Neural cell (in vitro differentiated cells): ENCODE measurements around the gene CDH4. TPM values are rescaled to one million over a fixed set of nuclear protein-coding genes. Genes with fewer than 3 reads are reported as not detected.

Experiments
- H2AFZ ChIP-seq: fragments of 200-600, 300-800 bp; sonication (generic), shearing (Covaris generic); 2 replicates; pipeline ENCODE4 v1.6.0; 2014; ENCODE audit warnings: low read depth, mild to moderate bottlenecking, antibody characterized with exemption, low read length, moderate library complexity
- H3F3A ChIP-seq: fragments of 200-600 bp; shearing (Covaris generic); 2 replicates; pipeline ENCODE4 v1.6.1; 2016; ENCODE audit warnings: mild to moderate bottlenecking, moderate library complexity, mixed read lengths, antibody characterized with exemption, low read length; ENCODE audit not compliant: insufficient read depth, poor library complexity, severe bottlenecking
- H3K27ac ChIP-seq: fragments of 200-600, 300-800 bp; sonication (generic), shearing (Covaris generic); 2 replicates; pipeline ENCODE4 v1.5.1; 2014; ENCODE audit warnings: mild to moderate bottlenecking, low read length, moderate library complexity
- H3K27me3 ChIP-seq: fragments of 300-800, 200-600 bp; sonication (generic), shearing (Covaris generic); 2 replicates; pipeline ENCODE4 v1.6.0; 2014; ENCODE audit warnings: mild to moderate bottlenecking, low read depth, low read length, moderate library complexity; ENCODE audit not compliant: insufficient read depth
- H3K36me3 ChIP-seq: fragments of 300-800, 200-600 bp; sonication (generic), shearing (Covaris generic); 2 replicates; pipeline ENCODE4 v1.5.1; 2014; ENCODE audit warnings: mild to moderate bottlenecking, antibody characterized with exemption, low read length, moderate library complexity; ENCODE audit not compliant: insufficient read depth
- H3K4me2 ChIP-seq: fragments of 300-800, 200-600 bp; sonication (generic), shearing (Covaris generic); 2 replicates; pipeline ENCODE4 v1.6.0; 2014; ENCODE audit warnings: mild to moderate bottlenecking, low read length
- H3K4me3 ChIP-seq: fragments of 300-800, 200-600 bp; sonication (generic), shearing (Covaris generic); 2 replicates; pipeline ENCODE4 v1.5.1; 2014; ENCODE audit warnings: mild to moderate bottlenecking, low read length, moderate library complexity
- H3K79me2 ChIP-seq: fragments of 200-600 bp; shearing (Covaris generic); replicated peaks from 2 replicates; pipeline ENCODE4 v1.6.0; 2014; ENCODE audit warnings: mild to moderate bottlenecking, low read length, moderate library complexity; ENCODE audit not compliant: insufficient read depth
- H3K9ac ChIP-seq: fragments of 300-800, 200-600 bp; sonication (generic), shearing (Covaris generic); 2 replicates; pipeline ENCODE4 v1.6.1; 2016; ENCODE audit warnings: mild to moderate bottlenecking, low read length, mixed read lengths
- H3K9me2 ChIP-seq: fragments of 200-600 bp; shearing (Covaris generic); 2 replicates; pipeline ENCODE4 v1.6.1; 2016; ENCODE audit warnings: mild to moderate bottlenecking, low read length, mixed read lengths; ENCODE audit not compliant: insufficient read depth
- H3K9me3 ChIP-seq: fragments of 200-600, 300-800 bp; sonication (generic), shearing (Covaris generic); 2 replicates; pipeline ENCODE4 v1.6.1; 2016; ENCODE audit warnings: mild to moderate bottlenecking, mixed run types, low read length, moderate library complexity, mixed read lengths
- H4K20me1 ChIP-seq: fragments of 200-600 bp; shearing (Covaris generic); 2 replicates; pipeline ENCODE4 v1.6.1; 2016; ENCODE audit warnings: mild to moderate bottlenecking, mixed run types; ENCODE audit not compliant: insufficient read depth
- EP300 ChIP-seq: fragments of 450-650 bp; conservative IDR thresholded peaks from 2 replicates; pipeline ENCODE4 v1.6.1; 2014; ENCODE audit warnings: antibody characterized with exemption, mild to moderate bottlenecking, moderate library complexity; ENCODE audit not compliant: poor library complexity, severe bottlenecking
- EZH2 ChIP-seq: fragments of 200-600, 300-800 bp; shearing (Covaris generic), sonication (generic); IDR thresholded peaks from 2 replicates; pipeline ENCODE4 v1.6.1; 2014; ENCODE audit warnings: antibody characterized with exemption, low read length, borderline replicate concordance, mild to moderate bottlenecking; ENCODE audit not compliant: insufficient read depth, poor library complexity, severe bottlenecking
- MXI1 ChIP-seq: fragments of 450-650 bp; conservative IDR thresholded peaks from 2 replicates; pipeline ENCODE4 v1.6.1; 2014; ENCODE audit warnings: antibody characterized with exemption, mild to moderate bottlenecking; ENCODE audit not compliant: poor library complexity, severe bottlenecking
- POLR2AphosphoS5 ChIP-seq: IDR thresholded peaks from 2 replicates; pipeline ENCODE4 v1.6.1; 2012
- RAD21 ChIP-seq: fragments of 450-650 bp; conservative IDR thresholded peaks from 2 replicates; pipeline ENCODE4 v1.6.1; 2014; ENCODE audit warnings: antibody characterized with exemption, mild to moderate bottlenecking, moderate library complexity
- SMC3 ChIP-seq: fragments of 450-650 bp; conservative IDR thresholded peaks from 2 replicates; pipeline ENCODE4 v1.6.1; 2014; ENCODE audit warnings: antibody characterized with exemption, mild to moderate bottlenecking, moderate library complexity; ENCODE audit not compliant: poor library complexity
- TAF1 ChIP-seq: IDR thresholded peaks from 2 replicates; pipeline ENCODE4 v1.6.1; 2012; ENCODE audit warnings: low read depth
- polyA plus RNA-seq: library from polyadenylated mRNA; depleted of rRNA; stranded (reverse); fragments of >200 nt; gene quantifications from 2 replicates; pipeline ENCODE4 v1.2.3, GENCODE V29; 2014
- TF ChIP-seq, protein P1 (sequence below): fragments of 450-650 bp; IDR thresholded peaks from 2 replicates; pipeline ENCODE4 v1.5.1; 2014; ENCODE audit warnings: antibody characterized with exemption, mild to moderate bottlenecking, moderate library complexity; ENCODE audit not compliant: poor library complexity, severe bottlenecking
- TF ChIP-seq, protein P2 (sequence below): IDR thresholded peaks from 2 replicates; pipeline ENCODE4 v1.6.1; 2012; ENCODE audit warnings: borderline replicate concordance

Gene CDH4
- polyA plus RNA-seq, 1 donor from 2014 or later, result 24.6 TPM

DNA sequence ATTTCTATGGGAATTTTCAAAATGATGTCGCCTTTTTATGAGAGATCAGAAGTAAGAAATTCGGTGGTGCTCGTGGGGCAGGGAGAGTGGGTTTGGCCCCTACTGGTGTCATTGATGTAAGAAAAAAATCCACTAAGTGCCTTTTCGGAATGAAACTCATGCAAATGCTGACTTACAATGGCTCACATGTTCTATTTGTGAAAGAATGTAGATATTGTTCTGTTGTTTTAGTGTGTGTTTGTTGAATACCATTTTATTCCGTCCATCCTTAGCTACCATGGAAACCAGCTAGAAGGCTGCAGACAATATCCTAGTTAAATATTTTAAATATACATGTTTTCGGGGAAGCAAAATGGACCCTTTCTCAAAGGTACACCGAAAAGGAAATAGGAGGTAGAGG lies 508.7 kb downstream of the CDH4 start:
- Histone ChIP-seq H3K9me2 (no peaks in the 10 kb centered on the region), H3K27me3 (no peaks in the 10 kb centered on the region), H3K27ac (no peak overlapping the region), H3K9ac (no peak overlapping the region), H3K79me2 (no peaks in the 10 kb centered on the region), H3K9me3 (no peaks in the 10 kb centered on the region), H3K4me3 (no peak overlapping the region), H3K36me3 (no peaks in the 10 kb centered on the region), H4K20me1 (no peaks in the 10 kb centered on the region), H3F3A (no peaks in the 10 kb centered on the region), H3K4me2 (no peak overlapping the region), H2AFZ (no peak overlapping the region)
- TF ChIP-seq TAF1, result no peak
- no peak for TF ChIP-seq RAD21
- TF ChIP-seq MXI1, result no peak
- TF ChIP-seq EP300, result no peak
- TF ChIP-seq, protein P1, sequence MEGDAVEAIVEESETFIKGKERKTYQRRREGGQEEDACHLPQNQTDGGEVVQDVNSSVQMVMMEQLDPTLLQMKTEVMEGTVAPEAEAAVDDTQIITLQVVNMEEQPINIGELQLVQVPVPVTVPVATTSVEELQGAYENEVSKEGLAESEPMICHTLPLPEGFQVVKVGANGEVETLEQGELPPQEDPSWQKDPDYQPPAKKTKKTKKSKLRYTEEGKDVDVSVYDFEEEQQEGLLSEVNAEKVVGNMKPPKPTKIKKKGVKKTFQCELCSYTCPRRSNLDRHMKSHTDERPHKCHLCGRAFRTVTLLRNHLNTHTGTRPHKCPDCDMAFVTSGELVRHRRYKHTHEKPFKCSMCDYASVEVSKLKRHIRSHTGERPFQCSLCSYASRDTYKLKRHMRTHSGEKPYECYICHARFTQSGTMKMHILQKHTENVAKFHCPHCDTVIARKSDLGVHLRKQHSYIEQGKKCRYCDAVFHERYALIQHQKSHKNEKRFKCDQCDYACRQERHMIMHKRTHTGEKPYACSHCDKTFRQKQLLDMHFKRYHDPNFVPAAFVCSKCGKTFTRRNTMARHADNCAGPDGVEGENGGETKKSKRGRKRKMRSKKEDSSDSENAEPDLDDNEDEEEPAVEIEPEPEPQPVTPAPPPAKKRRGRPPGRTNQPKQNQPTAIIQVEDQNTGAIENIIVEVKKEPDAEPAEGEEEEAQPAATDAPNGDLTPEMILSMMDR, result no peak
- TF ChIP-seq POLR2AphosphoS5, result no peak
- TF ChIP-seq EZH2, result no peak
- no peak for TF ChIP-seq SMC3
- TF ChIP-seq, protein P2, sequence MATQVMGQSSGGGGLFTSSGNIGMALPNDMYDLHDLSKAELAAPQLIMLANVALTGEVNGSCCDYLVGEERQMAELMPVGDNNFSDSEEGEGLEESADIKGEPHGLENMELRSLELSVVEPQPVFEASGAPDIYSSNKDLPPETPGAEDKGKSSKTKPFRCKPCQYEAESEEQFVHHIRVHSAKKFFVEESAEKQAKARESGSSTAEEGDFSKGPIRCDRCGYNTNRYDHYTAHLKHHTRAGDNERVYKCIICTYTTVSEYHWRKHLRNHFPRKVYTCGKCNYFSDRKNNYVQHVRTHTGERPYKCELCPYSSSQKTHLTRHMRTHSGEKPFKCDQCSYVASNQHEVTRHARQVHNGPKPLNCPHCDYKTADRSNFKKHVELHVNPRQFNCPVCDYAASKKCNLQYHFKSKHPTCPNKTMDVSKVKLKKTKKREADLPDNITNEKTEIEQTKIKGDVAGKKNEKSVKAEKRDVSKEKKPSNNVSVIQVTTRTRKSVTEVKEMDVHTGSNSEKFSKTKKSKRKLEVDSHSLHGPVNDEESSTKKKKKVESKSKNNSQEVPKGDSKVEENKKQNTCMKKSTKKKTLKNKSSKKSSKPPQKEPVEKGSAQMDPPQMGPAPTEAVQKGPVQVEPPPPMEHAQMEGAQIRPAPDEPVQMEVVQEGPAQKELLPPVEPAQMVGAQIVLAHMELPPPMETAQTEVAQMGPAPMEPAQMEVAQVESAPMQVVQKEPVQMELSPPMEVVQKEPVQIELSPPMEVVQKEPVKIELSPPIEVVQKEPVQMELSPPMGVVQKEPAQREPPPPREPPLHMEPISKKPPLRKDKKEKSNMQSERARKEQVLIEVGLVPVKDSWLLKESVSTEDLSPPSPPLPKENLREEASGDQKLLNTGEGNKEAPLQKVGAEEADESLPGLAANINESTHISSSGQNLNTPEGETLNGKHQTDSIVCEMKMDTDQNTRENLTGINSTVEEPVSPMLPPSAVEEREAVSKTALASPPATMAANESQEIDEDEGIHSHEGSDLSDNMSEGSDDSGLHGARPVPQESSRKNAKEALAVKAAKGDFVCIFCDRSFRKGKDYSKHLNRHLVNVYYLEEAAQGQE, result no peak

DNA sequence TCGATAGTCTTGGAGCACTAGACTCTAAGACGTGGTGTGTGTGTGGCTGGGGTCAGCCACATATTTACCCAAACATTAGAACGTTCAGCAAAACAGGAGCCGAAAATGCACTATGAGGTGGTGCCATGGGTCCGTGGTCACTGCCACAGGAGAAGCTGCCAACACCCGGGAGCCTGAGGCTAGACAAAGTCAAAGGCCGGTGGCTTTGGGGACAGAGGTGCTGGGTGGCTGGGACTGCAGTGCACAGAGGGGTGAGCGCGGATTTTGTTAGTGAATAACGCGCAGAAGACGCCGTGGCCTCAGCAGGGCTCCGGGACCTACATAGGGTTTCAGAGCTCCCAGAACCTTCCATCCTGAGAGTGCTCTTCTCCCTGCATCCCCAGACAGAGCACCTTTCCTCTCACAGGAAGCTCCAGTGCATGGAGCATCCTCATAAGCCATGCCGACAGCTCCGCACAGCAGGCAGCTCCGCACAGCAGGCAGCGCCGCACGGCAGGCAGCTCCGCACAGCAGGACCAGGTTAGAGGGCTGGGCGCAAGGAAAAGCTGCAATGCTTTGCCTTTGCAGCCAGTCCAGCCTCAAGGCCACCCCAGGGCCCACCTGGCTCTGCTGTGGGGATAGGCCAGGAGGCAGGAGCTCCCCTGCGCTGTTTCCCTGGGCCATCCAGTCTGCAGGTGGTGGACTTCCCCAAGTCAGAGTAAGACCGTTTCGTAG lies 509.5 kb downstream of the CDH4 start:
- Histone ChIP-seq H3K4me2 (no peak overlapping the region), H3K27ac (no peak overlapping the region)

More for the DNA sequence above, 509.5 kb downstream of the CDH4 start:
- Histone ChIP-seq H3K9me2 (no peaks in the 10 kb centered on the region), H3K9ac (no peak overlapping the region), H3K4me3 (no peak overlapping the region), H3K79me2 (no peaks in the 10 kb centered on the region), H3K9me3 (no peaks in the 10 kb centered on the region), H3K27me3 (no peaks in the 10 kb centered on the region), H3F3A (no peaks in the 10 kb centered on the region), H3K36me3 (no peaks in the 10 kb centered on the region), H4K20me1 (no peaks in the 10 kb centered on the region), H2AFZ (no peak overlapping the region)
- TF ChIP-seq EP300 (no peak), SMC3 (no peak), POLR2AphosphoS5 (no peak), MXI1 (no peak)
